ENCODE results near the gene DEPDC5. TPM values are rescaled to one million over a fixed set of nuclear protein-coding genes. Genes with fewer than 3 reads are reported as not detected.
"Not testable (repeated sequence)": the region's sequence is repeated elsewhere in the genome, so short reads cannot be mapped to it uniquely, and the experiment has no call there.

DEPDC5 gene
- total RNA-seq, 2 experiments from 2014 or later: 43.0 to 77.1 TPM

DNA sequence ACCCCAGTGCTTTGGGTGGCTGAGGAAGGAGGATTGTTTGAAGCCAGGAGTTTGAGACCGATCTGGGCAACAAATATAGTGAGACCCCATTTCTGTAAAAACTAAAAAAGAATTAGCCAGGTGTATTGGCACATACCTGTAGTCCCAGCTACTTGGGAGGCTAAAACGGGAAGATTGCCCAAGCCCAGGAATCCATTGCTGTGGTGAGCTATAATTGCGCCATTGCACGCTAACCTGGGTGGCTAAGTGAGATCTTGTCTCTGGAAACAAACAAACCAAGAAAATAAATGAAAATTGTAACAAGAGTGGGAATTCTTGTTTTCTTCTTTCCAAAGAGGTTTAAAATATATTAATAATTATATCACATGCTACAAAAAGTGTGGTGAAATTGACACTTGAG lies 52.9 kb downstream of the DEPDC5 start:
- no peaks in the 10 kb centered on the region for H3K9me3 ChIP-seq (ENCODE audit: low read length)
- intact Hi-C loops (cut with micrococcal nuclease; ENCODE audit: unreplicated experiment): no loop called here
- H3K36me3 ChIP-seq (ENCODE audit: insufficient read depth, low read length): peaks cover 87% of the 10 kb centered on the region
- H3K9me2 ChIP-seq (ENCODE audit: insufficient read depth, low read length): no peaks in the 10 kb centered on the region
- no TSS peak for BruUV-seq (replicated peaks)
- no peaks in the 10 kb centered on the region for H3K79me2 ChIP-seq (ENCODE audit: insufficient read depth, low read depth, low read length)
- no peak for TF ChIP-seq EZH2phosphoT487 (IDR thresholded peaks at IDR 0.05; ENCODE audit: borderline replicate concordance, low read depth, low read length)
- TF ChIP-seq, protein P1, sequence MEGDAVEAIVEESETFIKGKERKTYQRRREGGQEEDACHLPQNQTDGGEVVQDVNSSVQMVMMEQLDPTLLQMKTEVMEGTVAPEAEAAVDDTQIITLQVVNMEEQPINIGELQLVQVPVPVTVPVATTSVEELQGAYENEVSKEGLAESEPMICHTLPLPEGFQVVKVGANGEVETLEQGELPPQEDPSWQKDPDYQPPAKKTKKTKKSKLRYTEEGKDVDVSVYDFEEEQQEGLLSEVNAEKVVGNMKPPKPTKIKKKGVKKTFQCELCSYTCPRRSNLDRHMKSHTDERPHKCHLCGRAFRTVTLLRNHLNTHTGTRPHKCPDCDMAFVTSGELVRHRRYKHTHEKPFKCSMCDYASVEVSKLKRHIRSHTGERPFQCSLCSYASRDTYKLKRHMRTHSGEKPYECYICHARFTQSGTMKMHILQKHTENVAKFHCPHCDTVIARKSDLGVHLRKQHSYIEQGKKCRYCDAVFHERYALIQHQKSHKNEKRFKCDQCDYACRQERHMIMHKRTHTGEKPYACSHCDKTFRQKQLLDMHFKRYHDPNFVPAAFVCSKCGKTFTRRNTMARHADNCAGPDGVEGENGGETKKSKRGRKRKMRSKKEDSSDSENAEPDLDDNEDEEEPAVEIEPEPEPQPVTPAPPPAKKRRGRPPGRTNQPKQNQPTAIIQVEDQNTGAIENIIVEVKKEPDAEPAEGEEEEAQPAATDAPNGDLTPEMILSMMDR (conservative IDR thresholded peaks at IDR 0.05; ENCODE audit: low read length): no peak
- no peak for DNase-seq (ENCODE audit: low spot score)
- H2AFZ ChIP-seq (ENCODE audit: low read length): no peak overlapping the region
- no peak overlapping the region for H3K27ac ChIP-seq (ENCODE audit: low read depth, low read length, poor library complexity, severe bottlenecking)
- no peaks in the 10 kb centered on the region for H4K20me1 ChIP-seq (ENCODE audit: insufficient read depth, low read length)
- ChIA-PET POLR2A (no interaction called here), CTCF (ENCODE audit: unreplicated experiment) (no interaction called here)
- H3K4me2 ChIP-seq (ENCODE audit: low read length): no peak overlapping the region
- H3K4me3 ChIP-seq (ENCODE audit: low read depth, low read length, poor library complexity, severe bottlenecking): no peak overlapping the region
- H3K4me1 ChIP-seq (ENCODE audit: insufficient read depth, low read length, poor library complexity, severe bottlenecking): no peaks in the 10 kb centered on the region

DNA sequence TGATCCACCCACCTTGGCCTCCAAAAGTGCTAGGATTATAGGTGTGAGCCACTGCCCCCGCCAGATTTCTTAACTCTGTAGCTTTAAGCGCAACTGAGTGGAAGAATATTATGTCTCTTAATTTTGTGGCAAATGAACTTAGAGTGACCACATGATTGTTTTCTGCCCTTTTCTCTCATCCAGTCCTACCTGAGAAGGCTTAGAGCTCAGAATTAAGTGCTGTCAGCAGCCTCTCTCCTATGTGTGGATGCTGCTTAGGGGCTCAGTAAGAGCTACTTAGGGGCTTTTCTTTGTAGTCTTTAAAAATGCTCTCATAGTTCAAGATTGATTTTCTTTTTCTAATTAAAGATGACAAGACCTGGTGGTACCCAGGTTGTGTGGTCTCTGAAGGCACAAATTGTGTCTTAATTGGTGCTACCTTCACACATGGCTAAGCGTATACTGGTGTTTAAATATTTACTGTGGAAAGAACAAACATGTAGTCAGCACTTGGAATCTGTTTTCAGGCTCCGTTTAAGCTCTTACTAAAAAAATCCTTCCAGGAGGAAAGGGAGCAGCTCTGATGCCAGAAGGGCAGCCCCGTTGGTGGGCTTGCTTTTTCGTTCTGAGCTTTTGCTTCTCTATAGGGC lies 59.3 kb downstream of the DEPDC5 start:
- no peak overlapping the region for H3K4me2 ChIP-seq (ENCODE audit: low read length)
- ChIA-PET CTCF (ENCODE audit: unreplicated experiment) (no interaction called here), POLR2A (interaction anchor here (0.7 kb wide), 1 partner anchor 47 kb away, joined by 3 read pairs; no protein-coding TSS in a partner anchor)
- no peak overlapping the region for H3K27ac ChIP-seq (ENCODE audit: low read depth, low read length, poor library complexity, severe bottlenecking)
- no peaks in the 10 kb centered on the region for H4K20me1 ChIP-seq (ENCODE audit: insufficient read depth, low read length)
- H3K9me3 ChIP-seq (ENCODE audit: low read length): no peaks in the 10 kb centered on the region
- BruUV-seq (replicated peaks): no TSS peak
- no peaks in the 10 kb centered on the region for H3K9me2 ChIP-seq (ENCODE audit: insufficient read depth, low read length)
- no peak for DNase-seq (ENCODE audit: low spot score)
- no peaks in the 10 kb centered on the region for H3K79me2 ChIP-seq (ENCODE audit: insufficient read depth, low read depth, low read length)
- intact Hi-C loops (cut with micrococcal nuclease; ENCODE audit: unreplicated experiment): no loop called here
- H3K36me3 ChIP-seq (ENCODE audit: insufficient read depth, low read length): peaks cover 85% of the 10 kb centered on the region
- TF ChIP-seq EZH2phosphoT487 (IDR thresholded peaks at IDR 0.05; ENCODE audit: borderline replicate concordance, low read depth, low read length): no peak
- TF ChIP-seq, protein P1 (conservative IDR thresholded peaks at IDR 0.05; ENCODE audit: low read length): no peak
- H3K4me1 ChIP-seq (ENCODE audit: insufficient read depth, low read length, poor library complexity, severe bottlenecking): no peaks in the 10 kb centered on the region
- no peak overlapping the region for H3K4me3 ChIP-seq (ENCODE audit: low read depth, low read length, poor library complexity, severe bottlenecking)
- H2AFZ ChIP-seq (ENCODE audit: low read length): no peak overlapping the region

DNA sequence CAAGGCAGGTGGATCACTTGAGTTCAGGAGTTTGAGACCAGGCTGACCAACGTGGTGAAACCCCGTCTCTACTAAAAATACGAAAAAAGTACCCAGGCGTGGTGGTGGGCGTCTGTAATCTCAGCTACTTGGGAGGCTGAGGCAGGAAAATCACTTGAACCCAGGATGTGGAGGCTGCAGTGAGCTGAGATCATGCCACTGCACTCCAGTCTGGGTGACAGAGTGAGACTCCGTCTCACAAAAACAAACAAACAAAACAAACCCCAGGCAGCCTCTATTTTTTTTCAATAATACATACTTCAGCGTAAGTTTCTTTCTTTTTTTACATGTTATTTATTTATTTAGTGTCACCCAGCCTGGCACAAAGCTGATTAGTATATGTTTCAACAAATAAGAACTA lies 60.1 kb downstream of the DEPDC5 start:
- peaks cover 93% of the 10 kb centered on the region for H3K36me3 ChIP-seq (ENCODE audit: insufficient read depth, low read length)
- DNase-seq (ENCODE audit: low spot score); BruUV-seq (replicated peaks): not testable (repeated sequence)

More for the DNA sequence above, 60.1 kb downstream of the DEPDC5 start:
- CTCF ChIA-PET (ENCODE audit: unreplicated experiment); H3K4me3 ChIP-seq (ENCODE audit: low read depth, low read length, poor library complexity, severe bottlenecking); H3K9me3 ChIP-seq (ENCODE audit: low read length); intact Hi-C loops (cut with micrococcal nuclease; ENCODE audit: unreplicated experiment); H3K4me1 ChIP-seq (ENCODE audit: insufficient read depth, low read length, poor library complexity, severe bottlenecking); H3K27ac ChIP-seq (ENCODE audit: low read depth, low read length, poor library complexity, severe bottlenecking); H3K9me2 ChIP-seq (ENCODE audit: insufficient read depth, low read length); H4K20me1 ChIP-seq (ENCODE audit: insufficient read depth, low read length); H3K4me2 ChIP-seq (ENCODE audit: low read length); H3K79me2 ChIP-seq (ENCODE audit: insufficient read depth, low read depth, low read length); H2AFZ ChIP-seq (ENCODE audit: low read length): not testable (repeated sequence)
- POLR2A ChIA-PET: interaction anchor here (0.6 to 0.7 kb wide), 2 partner anchors 45 to 48 kb away, joined by 3 read pairs; no protein-coding TSS in a partner anchor
